Iris pigment epithelial cell (primary cell): ENCODE data around the gene EXOC3L1.
A peak's percentile ranks its signal among the peaks of the same experiment; 100 is the strongest.

Experiments used
- DNase-seq: peaks from one replicate; pipeline ENCODE4 v3.0.0-alpha.2; 2011; ENCODE audit warnings: low read depth

The EXOC3L1 gene

DNA sequence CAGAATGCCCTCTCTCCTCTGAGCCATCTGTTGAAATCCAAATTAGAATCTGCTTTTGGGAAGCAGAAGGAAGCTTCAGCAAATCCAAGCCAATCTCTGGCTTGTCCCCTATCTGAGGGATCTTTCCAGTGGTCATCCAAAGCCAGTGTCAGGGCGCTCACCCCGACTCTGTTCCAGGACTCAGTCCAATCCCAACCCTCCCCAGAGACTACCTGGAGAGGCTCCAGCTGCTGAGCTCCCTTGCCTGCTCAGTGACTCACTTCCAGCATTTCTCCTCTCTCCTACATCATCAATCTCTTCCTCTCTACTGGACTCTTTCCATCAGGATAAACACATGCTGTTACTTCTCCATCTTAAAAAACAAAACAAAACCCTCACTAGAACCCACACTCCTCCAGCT lies 8.6 kb downstream of the EXOC3L1 start:
- peak; percentile 74 for DNase-seq

DNA sequence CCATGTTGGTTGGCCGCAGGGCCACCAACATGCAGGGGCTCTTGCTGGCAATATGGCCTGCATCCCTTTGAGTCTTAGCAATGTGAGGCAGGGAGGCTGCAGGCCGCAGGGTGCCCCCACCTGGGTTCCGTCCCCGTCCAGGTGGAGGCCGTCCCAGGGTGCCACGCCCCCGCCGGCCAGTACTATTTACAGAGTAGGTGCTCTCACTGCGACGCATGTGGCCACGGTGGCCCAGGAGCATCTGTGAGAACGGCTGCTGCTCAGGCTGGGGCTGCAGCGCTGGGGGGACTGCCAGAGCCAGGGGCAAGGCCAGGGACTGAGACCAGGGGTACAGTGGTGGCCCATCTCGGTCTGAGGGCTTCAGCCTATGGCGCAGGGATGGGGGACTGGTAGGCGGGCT lies 9.8 kb downstream of the EXOC3L1 start:
- no peak for DNase-seq

DNA sequence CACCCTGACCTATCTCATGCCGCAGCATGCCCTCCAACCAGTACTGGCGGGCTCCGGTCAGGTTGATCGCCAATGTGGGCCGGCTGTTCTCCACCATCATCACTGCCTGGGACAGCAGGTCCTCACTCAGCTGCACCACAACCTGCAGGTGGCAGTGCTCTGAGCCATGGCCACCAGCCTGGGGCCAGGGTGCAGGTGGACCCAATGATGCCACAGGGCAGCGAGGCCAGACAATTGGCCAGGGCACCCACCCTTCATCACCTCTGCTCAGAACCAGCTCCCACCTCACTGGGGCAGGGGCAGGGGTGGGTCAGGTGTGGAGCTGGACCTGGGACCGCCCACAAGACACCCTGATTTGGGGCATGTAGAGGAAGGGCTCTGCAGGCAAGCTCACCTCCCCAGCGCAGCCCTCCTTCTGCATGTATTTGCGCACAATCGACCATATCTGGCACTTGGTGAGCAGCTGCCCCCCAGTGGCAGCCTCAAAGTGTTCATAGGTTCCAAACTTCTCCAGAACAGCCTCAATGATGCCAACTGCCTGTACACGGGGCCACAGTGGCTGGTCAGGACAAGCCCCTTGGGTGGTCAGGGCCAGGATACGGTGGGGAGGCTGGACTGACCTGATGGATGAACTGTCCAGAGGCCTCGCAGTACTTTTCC lies 10.4 kb downstream of the EXOC3L1 start:
- DNase-seq, result no peak

DNA sequence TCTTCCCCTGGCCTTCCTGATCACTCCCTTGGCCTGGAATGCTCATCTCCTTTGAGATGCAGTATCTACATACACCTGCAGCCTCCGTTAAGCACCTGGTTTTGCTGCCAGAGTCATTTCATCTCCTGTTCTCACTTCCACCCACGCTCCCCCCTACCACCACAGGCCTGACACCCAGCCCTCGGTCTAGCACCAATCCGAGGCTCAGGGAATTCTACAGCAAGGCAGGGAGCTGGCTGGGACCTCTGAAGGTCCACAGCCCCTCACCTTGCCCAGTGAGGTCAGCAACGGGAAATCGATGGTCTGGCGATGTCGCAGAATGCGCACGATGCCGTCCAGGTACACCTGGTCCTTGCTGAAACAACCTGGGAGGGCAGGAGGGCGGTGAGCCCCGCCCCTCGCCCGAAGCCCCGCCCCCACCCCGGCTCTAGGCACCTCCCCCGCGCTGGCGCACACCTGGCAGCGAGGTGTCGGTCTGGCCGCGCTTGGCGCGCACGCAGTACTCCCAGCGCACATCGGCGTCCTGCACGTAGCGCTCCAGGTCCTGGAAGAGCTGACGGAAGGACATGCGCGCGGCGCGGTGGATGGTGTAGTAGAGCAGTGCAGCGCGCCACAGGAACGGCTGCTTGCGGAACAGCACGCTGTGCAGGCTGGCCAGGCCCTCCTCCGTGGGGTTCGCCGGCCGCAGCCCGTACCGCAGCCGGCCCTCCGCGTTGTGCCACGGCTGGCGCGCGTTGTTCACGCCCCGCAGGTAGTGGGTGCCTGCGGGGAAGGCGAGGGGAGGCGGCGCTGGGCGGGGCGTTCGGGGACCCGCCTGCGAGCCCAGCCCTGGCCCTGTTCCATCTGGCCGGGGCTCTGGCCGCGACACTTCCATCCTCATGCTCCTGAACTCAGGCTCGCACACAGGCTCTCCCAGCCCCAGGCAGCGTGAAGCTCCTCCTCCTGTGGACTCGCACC lies 11.9 kb downstream of the EXOC3L1 start:
- DNase-seq, result peak; percentile 72

DNA sequence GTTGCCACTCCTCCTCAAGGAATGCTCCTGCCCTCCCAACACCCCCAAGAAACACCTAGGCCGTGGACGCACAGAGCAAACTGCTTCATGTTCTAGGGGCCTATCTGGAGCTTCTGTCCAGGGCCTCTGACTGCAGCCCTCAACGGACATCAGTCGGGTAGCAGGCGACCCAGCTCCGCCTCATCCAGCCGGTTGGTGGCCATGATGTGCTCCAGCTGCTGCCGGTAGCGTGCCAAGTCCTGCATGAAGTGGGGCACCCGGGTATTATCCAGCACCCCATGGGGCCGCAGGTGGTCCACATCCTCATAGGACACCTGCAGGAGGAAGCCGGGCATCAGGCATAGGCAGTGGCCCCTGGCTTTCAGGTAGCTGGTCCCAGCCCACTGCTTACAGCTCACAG lies 13.3 kb downstream of the EXOC3L1 start:
- DNase-seq, result no peak

DNA sequence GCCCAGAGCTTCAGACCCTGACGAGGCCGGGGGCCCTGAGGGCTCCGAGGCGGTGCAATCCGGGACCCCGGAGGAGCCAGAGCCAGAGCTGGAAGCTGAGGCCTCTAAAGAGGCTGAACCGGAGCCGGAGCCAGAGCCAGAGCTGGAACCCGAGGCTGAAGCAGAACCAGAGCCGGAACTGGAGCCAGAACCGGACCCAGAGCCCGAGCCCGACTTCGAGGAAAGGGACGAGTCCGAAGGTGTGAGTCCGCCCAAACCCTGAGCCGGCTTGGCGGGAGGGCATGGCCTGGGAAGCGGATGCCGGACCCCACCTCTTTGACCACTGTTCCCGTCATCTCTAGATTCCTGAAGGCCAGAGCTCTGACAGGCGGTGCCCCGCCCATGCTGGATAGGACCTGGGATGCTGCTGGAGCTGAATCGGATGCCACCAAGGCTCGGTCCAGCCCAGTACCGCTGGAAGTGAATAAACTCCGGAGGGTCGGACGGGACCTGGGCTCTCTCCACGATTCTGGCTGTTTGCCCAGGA lies 15.2 kb downstream of the EXOC3L1 start:
- no peak for DNase-seq

DNA sequence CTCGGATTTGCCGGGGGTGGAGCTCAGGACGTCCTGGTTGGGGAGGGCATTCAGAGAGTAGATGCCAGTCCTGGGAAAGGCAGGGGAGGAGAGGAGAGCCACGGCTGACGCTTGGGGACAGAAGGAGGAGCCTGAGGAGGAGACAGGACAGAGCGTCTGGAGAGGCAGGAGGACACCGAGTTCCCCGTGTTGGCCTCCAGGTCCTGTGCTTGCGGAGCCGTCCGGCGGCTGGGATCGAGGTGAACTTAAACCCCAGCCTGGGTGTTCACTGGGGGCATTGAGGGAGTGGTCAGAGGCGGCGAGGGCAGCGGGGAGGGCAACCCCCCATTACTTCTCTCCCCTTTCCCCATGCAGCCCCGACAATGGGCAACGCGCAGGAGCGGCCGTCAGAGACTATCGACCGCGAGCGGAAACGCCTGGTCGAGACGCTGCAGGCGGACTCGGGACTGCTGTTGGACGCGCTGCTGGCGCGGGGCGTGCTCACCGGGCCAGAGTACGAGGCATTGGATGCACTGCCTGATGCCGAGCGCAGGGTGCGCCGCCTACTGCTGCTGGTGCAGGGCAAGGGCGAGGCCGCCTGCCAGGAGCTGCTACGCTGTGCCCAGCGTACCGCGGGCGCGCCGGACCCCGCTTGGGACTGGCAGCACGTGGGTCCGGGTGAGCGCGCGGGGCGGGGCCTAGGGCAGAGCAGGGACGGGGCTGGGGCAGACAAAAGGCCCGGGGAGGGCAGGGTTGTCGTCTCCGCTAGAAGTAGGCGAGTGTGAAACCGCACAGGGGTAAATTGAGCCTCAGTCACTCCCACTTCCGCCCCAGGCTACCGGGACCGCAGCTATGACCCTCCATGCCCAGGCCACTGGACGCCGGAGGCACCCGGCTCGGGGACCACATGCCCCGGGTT lies 15.9 kb downstream of the EXOC3L1 start:
- DNase-seq, result peak; percentile 88

DNA sequence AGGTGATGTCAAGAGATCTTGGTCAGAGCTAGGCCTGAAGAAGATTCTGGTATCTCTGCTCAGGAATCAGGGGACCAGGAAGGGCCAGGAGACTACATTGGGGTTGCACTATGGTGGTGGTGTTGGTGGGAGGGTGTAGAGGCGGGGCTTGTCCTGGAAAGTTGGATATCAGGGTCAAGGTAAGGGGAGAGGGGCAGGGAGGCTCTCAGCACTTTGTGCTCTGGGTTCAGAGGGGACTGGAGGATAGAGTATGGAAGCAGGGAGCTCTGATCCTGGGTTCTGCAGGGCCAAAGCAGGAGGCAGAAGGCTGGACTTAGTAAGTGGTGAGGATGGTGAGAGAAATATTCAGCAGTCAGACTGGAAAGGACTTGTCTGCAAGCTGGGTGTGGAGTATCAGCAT lies 16.6 kb downstream of the EXOC3L1 start:
- DNase-seq, result no peak

DNA sequence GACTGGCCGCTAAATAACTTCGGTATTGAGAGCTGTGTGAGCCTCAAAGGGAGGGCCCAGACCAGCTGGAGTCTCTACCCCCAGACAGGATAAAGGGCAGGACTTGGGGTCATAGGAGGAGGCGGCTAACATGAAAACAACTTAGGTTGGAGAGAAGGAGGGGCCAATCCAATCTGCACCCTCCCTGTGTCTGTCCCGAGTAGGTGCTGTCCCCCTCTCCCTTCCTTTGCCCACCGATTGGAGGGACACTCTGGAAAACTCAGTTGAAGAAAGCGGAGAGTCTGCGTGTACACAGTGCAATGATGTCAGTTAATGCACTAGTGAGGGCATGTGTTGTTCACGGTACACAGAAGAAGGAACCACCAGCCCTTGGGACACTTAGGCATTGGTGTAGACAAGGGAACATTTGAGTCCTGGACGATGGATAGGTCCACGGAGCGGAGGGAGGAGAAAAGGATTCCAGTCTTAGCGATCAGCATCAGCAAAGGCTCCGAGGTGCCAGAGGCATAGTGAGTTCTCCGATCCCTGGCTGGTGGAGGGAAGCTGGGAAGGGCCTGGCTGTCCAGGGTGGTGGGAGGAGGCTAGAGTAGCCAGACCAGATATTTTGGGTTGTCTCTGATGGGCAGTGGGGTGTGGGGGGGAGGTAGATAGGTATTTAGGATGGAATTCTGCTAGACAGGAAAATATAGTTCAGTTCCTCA lies 18.8 kb downstream of the EXOC3L1 start:
- no peak for DNase-seq

DNA sequence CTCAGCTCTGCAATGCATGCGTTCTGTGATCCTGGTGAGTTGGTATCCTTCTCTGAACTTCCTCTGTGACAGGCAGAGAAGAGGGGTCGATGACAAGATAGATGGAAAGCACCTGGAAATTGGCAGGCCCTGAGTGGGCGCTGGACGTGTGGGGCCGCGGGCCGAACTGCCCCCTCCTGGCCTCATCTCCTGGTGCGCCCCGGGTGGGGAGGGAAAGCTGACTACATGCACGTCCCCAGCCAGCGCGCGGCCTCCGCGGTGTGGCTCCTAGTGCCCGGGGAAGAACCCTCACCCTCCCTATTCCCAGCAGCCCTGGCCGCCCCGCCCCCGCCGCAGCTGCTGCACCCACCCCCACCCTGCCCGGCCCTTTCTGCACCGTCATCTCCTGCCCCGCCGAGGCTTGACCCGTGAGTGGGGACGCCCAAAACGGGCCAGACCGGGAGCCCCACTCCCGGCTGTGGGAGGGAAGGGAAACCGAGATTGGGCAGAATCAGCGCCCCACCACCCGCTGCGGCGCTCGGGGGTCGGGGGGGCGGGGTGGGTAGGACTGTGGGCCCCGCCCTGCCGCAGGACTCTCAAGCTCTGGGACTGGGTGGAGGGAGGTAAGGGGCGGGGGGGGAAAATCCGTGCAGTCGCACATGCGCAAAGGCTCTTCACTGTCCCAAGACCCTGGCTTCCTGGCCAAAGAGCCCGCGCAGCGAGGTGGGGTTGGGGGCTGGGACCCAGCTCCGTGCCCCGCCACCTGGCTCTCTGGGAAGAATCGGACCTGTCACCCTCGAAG lies 19.6 kb downstream of the EXOC3L1 start, which contains the start of gene NOL3:
Gene NOL3, plus strand, starts transcription at position 371 of the 781 bp plus-strand sequence.
- peak; percentile 83 for DNase-seq

DNA sequence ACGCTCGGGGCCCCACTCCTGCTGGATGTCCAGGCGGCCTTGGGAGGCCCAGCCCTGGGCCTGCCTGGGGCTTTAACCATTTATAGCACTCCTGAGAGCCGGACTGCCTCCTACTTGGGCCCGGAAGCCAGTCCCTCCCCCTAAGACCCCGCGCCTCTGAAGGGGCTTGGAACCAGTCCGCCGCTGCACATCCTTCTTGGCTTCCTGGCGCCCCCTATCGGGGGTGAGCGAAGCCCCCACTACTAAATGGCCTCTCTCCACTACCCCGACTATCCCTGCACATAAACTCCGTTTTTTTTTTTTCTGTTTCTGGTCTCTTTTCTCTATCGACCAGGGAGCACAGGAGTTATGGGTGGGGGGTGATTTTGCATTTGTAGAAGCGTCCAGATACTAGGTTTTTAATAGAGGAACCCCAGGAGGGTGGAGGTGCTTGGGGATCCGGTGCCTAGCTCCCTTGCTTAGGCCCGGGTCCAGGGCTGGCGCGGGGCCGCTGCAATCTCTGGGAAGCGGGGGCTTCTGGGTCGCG lies 20.2 kb downstream of the EXOC3L1 start:
- no peak for DNase-seq

DNA sequence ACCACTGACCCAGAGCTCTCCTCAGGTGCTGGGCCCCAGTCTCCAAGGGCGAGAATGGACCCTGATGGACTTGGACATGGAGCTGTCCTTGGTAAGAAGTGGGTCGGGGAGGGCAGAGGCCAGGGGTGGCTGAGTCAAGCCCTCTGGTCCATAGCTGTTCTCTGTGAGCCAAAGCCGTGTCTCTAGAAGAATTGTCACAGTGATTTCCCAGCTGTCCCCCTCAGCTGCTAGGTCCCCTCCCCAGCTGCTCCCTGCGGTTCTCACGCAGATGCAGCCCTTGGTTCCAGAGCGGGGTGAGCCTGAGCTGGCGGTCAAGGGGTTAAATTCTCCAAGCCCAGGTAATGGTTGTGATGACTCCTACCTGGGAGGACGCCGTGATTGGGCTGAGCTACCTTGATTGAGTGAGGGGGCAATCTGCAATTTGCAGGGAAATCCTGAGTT lies 20.9 kb downstream of the EXOC3L1 start:
- DNase-seq, result no peak

DNA sequence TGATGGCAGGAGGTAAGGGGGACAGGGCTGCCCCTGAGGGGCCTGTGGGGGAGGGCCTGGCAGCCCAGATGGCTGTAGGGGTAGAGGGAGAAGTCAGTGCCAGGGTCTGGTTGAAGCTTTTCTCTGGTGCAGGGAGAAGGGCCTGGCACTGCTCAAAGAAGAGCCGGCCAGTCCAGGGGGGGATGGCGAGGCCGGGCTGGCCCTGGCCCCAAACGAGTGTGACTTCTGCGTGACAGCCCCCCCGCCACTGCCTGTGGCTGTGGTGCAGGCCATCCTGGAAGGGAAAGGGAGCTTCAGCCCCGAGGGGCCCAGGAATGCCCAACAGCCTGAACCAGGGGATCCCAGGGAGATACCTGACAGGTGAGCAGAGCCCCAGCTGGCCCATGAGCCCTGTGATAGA lies 22.3 kb downstream of the EXOC3L1 start:
- no peak for DNase-seq

DNA sequence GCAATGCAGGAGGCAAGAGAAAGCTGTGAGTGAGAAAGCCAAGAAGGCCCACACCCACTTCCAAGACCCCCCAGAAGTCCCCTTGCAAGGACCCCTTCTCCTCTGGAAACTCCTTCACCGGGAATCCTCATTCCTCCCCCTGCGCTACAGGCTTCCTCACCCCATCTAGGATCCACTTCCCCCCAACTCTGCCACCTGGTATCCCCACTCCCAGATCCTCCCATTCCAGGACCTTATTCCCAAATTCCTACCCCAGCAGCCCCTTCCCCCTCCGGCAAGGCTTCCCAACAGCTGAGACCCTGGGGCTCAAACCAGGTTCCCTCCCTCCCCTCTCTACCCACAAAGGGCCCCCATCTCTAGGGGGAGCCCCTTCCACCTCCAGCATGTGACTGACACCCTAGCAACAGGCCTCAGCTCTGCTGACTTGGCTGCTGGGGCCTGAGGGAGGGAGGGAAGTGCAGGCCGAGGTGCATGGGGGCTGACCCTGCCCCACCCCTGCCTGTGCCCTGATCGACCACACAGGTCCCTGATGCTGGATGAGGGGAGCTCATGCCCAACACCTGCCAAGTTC lies 23.3 kb downstream of the EXOC3L1 start:
- no peak for DNase-seq

DNA sequence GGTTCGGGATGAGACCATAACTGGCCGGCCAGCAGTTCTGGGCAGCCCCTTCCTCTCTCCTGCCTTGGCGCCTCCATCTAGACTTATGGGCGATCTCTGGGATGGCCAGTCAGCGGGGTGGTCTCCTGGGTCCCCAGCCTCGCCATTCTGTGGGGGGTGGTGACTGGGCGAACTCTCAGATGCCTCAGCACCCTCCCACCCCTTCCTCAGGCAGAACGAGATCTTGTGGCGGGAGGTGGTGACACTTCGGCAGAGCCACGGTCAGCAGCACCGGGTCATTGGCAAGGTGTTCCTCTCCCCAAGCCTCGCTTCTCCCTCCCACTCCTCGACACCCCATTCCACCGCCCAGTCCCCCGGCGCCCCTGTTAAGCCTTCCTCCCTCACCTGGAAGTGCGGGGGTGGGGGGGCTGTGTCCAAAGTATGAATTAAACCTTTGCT lies 23.8 kb downstream of the EXOC3L1 start:
- DNase-seq, result no peak

DNA sequence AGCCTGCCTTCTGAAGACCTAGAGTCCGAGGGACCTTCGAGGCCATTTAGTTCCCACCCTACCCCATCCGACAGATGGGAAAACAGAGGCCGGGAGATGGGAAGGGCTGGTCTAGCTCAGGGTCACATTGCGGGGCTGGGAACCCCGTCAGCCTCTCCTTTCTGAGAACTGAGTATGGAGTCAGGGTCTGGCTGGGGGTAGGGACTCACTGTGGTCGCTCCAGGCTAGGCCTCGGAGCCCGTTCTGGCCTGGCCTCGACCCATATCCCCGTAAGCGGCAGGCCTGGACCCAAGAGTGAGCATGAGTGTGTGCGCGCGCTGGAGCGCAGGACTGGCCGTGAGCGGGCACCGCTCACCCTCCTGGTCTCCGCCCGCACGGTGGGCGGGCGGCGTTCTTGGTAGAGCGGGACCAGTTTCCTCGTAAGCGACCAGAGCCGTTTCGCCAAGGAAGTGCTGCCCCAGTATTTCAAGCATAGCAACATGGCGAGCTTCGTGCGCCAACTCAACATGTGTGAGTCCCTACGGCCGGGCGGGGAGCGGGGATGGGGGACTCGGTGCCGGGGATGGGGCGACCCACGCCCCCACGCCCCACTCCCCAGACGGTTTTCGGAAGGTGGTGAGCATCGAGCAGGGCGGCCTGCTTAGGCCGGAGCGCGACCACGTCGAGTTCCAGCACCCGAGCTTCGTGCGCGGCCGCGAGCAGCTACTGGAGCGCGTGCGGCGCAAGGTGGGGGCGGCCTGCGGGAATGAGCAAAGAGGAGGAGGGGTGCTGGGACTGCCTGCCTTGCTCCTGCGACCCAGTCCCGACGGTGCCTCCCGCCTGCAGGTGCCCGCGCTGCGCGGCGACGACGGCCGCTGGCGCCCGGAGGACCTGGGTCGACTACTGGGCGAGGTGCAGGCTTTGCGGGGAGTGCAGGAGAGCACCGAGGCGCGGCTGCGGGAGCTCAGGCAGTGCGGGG lies 24.5 kb downstream of the EXOC3L1 start:
- DNase-seq, result no peak

DNA sequence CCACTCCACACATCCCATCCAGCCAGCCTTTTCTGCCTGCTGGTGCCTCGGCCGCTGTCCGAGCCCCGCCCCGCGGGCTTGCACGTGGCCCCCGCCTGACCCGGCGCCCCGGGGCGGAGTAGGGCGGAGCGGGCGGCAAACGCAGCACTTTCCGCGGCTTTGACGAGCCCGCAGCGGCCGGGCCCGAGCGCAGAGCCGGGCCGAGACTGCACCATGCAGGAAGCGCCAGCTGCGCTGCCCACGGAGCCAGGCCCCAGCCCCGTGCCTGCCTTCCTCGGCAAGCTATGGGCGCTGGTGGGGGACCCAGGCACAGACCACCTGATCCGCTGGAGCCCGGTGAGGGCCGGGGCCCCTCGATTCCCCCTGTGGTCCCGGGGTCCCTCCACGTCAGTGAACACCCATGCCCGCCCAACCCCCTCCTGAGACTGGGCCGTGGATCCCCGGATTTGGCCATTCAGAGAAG lies 25.3 kb downstream of the EXOC3L1 start, which contains the start of gene HSF4:
Gene HSF4, plus strand, starts transcription at position 147 of the 463 bp plus-strand sequence. Its CDS starts 67 bp downstream, at position 214.
- no peak for DNase-seq

DNA sequence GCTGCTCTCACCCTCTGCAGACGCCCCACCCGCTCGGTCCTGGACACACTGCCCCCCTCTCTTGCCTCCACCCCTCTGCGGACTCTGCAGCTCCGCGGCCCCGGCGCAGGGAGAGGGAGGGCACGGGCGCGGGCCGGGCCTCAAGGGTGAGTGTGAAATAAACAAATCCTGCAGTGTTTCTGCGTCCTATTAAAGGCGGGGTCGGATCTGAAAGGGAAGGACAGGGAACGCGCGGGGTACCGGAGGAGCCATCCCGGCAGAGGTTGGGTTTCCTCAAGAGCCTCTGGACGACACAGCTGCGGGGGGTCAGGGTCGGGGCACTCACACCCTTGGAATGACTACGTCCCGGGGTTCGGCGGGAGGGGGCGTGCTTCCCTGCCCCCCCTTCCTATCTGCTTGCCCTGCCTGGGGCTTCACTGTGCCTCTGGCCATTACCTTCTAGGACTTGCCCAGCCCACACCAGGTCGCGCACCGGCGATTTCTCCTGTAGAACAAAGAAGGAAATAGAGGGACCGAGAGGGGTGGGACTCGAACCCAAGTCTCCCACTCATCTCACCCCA lies 25.9 kb downstream of the EXOC3L1 start:
- DNase-seq, result no peak
